Kidney epithelial cell (primary cell): ENCODE measurements around the gene DTX2. TPM values are rescaled to one million over a fixed set of nuclear protein-coding genes. Genes with fewer than 3 reads are reported as not detected.
"Not testable (repeated sequence)": the region's sequence is repeated elsewhere in the genome, so short reads cannot be mapped to it uniquely, and the experiment has no call there.

Source experiments
- DNase-seq: peaks from one replicate; pipeline ENCODE4 v3.0.0-alpha.2; 2010; ENCODE audit warnings: low read depth
- H3K27me3 ChIP-seq: 2 replicates; pipeline ENCODE4 v1.6.0; 2011; ENCODE audit warnings: low read length; ENCODE audit not compliant: control insufficient read depth, insufficient read depth
- H3K36me3 ChIP-seq: 2 replicates; pipeline ENCODE4 v1.5.1; 2011; ENCODE audit warnings: low read length; ENCODE audit not compliant: control insufficient read depth, insufficient read depth
- H3K4me3 ChIP-seq: 2 replicates; pipeline ENCODE4 v1.5.1; 2011; ENCODE audit warnings: low read depth, mild to moderate bottlenecking, control low read depth, low read length
- CTCF ChIP-seq: IDR thresholded peaks from 2 replicates; pipeline ENCODE4 v1.5.1; 2011; ENCODE audit warnings: mild to moderate bottlenecking, moderate library complexity, low read length, control low read depth, inconsistent platforms; ENCODE audit not compliant: insufficient read depth, poor library complexity, severe bottlenecking
- total RNA-seq: library from RNA; depleted of rRNA; stranded (reverse); fragments of >200 nt; gene quantifications from 2 replicates; pipeline ENCODE4 v1.2.3, GENCODE V29; 2015

Gene DTX2
- total RNA-seq, 1 donor from 2014 or later, result 17.9 TPM

- no peaks in the 10 kb centered on the region for H3K36me3 ChIP-seq
- no peaks in the 10 kb centered on the region for H3K27me3 ChIP-seq
- TF ChIP-seq CTCF, result no peak
- no peak for DNase-seq
- H3K4me3 ChIP-seq, result no peak overlapping the region
Measured at GRCh38 chr7:76505168-76506080, 43.9 kb downstream of the DTX2 start.

- Histone ChIP-seq H3K4me3 (no peak overlapping the region), H3K27me3 (no peaks in the 10 kb centered on the region), H3K36me3 (no peaks in the 10 kb centered on the region)
- TF ChIP-seq CTCF, result no peak
- no peak for DNase-seq
Measured at GRCh38 chr7:76506081-76506440, 44.6 kb downstream of the DTX2 start.

- DNase-seq, H3K36me3 ChIP-seq, H3K27me3 ChIP-seq, H3K4me3 ChIP-seq: not testable (repeated sequence)
Measured at GRCh38 chr7:76506643-76507042, 45.1 kb downstream of the DTX2 start.

GRCh38 chr7:76507723-76508406 is 46.4 kb downstream of the DTX2 start:
- H3K4me3 ChIP-seq, result no peak overlapping the region
- H3K27me3 ChIP-seq, result no peaks in the 10 kb centered on the region
- no peak for DNase-seq
- no peak for TF ChIP-seq CTCF
- H3K36me3 ChIP-seq, result no peaks in the 10 kb centered on the region

GRCh38 chr7:76509931-76510877 is 48.7 kb downstream of the DTX2 start, which contains the start of gene UPK3B:
Gene UPK3B (plus strand): TSS chr7:76510552. CDS start chr7:76510653, 101 bp downstream.
- H3K36me3 ChIP-seq, result no peaks in the 10 kb centered on the region
- DNase-seq, result no peak

GRCh38 chr7:76511200-76511910 is 49.8 kb downstream of the DTX2 start:
- H3K27me3 ChIP-seq, H3K4me3 ChIP-seq, DNase-seq, H3K36me3 ChIP-seq: not testable (repeated sequence)

More at GRCh38 chr7:76509931-76510877, 48.7 kb downstream of the DTX2 start, which contains the start of gene UPK3B:
- Histone ChIP-seq H3K27me3 (no peaks in the 10 kb centered on the region), H3K4me3 (no peak within 1 kb of the TSS)
- TF ChIP-seq CTCF, result no peak

GRCh38 chr7:76511911-76512885 is 50.7 kb downstream of the DTX2 start:
- not testable (repeated sequence) for H3K36me3 ChIP-seq, H3K4me3 ChIP-seq, DNase-seq

More at GRCh38 chr7:76511911-76512885, 50.7 kb downstream of the DTX2 start:
- H3K27me3 ChIP-seq, result not testable (repeated sequence)
